IMR-90 (cell line): ENCODE measurements around the gene TPGS2. TPM values are rescaled to one million over a fixed set of nuclear protein-coding genes. Genes with fewer than 3 reads are reported as not detected.

Source experiments
- ATAC-seq: fragments of 200-7000 bp; cut with Tn5 transposase; 2 replicates; pipeline ENCODE4 v1.9.1; 2020; ENCODE audit warnings: low read depth, mild to moderate bottlenecking, moderate library complexity
- BruUV-seq: library from RNA; stranded (reverse); fragments of 400-500 nt; replicated peaks from 2 replicates; lab custom pipeline; 2021; lab: Mats Ljungman, UMichigan
- CTCF ChIA-PET: fragments of 300-600 bp; formaldehyde crosslinking; extraction: SDS; loops from one replicate; lab custom pipeline; 2021; ENCODE audit warnings: antibody characterized with exemption; lab: Yijun Ruan, JAX
- POLR2A ChIA-PET: fragments of 300-600 bp; sonication (Branson Sonifier 250); formaldehyde crosslinking; loops from one replicate; lab custom pipeline; 2022; ENCODE audit warnings: antibody characterized with exemption; ENCODE audit not compliant: unreplicated experiment; lab: Charles Lee
- DNase-seq: peaks from one replicate; pipeline ENCODE4 v3.0.0; 2013
- H2AFZ ChIP-seq: replicated peaks from 2 replicates; pipeline ENCODE3; 2013; ENCODE audit warnings: low read length, mild to moderate bottlenecking; ENCODE audit not compliant: poor library complexity
- H2AK5ac ChIP-seq: 2 replicates; pipeline ENCODE4 v1.6.1; 2013; ENCODE audit warnings: low read depth, low read length, inconsistent platforms
- H2AK9ac ChIP-seq: replicated peaks from 2 replicates; pipeline ENCODE3; 2013; ENCODE audit warnings: mild to moderate bottlenecking, low read depth, low read length, moderate library complexity; ENCODE audit not compliant: poor library complexity
- H2BK120ac ChIP-seq: 2 replicates; pipeline ENCODE4 v1.6.1; 2013; ENCODE audit warnings: low read depth, low read length, inconsistent platforms
- H2BK15ac ChIP-seq: 3 replicates; pipeline ENCODE4 v1.6.1; 2013; ENCODE audit warnings: low read depth, low read length, inconsistent platforms
- H2BK20ac ChIP-seq: 2 replicates; pipeline ENCODE4 v1.6.1; 2013; ENCODE audit warnings: low read depth, mild to moderate bottlenecking, inconsistent platforms, low read length, moderate library complexity
- H2BK5ac ChIP-seq: 2 replicates; pipeline ENCODE4 v1.6.1; 2013; ENCODE audit warnings: mild to moderate bottlenecking, low read depth, low read length, inconsistent platforms; ENCODE audit not compliant: poor library complexity, severe bottlenecking
- H3K14ac ChIP-seq: replicated peaks from 2 replicates; pipeline ENCODE4 v1.6.1; 2013; ENCODE audit warnings: low read depth, low read length, inconsistent platforms
- H3K18ac ChIP-seq: 2 replicates; pipeline ENCODE4 v1.6.1; 2013; ENCODE audit warnings: low read depth, low read length, control low read depth
- H3K23ac ChIP-seq: 2 replicates; pipeline ENCODE4 v1.6.1; 2013; ENCODE audit warnings: low read depth, low read length, inconsistent platforms
- H3K27ac ChIP-seq: 2 replicates; pipeline ENCODE4 v1.5.1; 2013; ENCODE audit warnings: mild to moderate bottlenecking, control low read depth, low read length; ENCODE audit not compliant: insufficient read depth
- H3K27me3 ChIP-seq: 2 replicates; pipeline ENCODE4 v1.6.1; 2013; ENCODE audit warnings: low read length; ENCODE audit not compliant: control insufficient read depth, insufficient read depth
- H3K36me3 ChIP-seq: 2 replicates; pipeline ENCODE4 v1.6.1; 2013; ENCODE audit warnings: low read length, mixed read lengths; ENCODE audit not compliant: control insufficient read depth, insufficient read depth
- H3K4ac ChIP-seq: 2 replicates; pipeline ENCODE4 v1.6.1; 2013; ENCODE audit warnings: low read depth, low read length, inconsistent platforms
- H3K4me1 ChIP-seq: 2 replicates; pipeline ENCODE4 v1.6.1; 2013; ENCODE audit warnings: low read length, mixed read lengths; ENCODE audit not compliant: control insufficient read depth, insufficient read depth
- H3K4me2 ChIP-seq: 2 replicates; pipeline ENCODE4 v1.6.1; 2013; ENCODE audit warnings: low read depth, mild to moderate bottlenecking, control low read depth, low read length, moderate library complexity
- H3K4me3 ChIP-seq: 2 replicates; pipeline ENCODE4 v1.5.1; 2013; ENCODE audit warnings: low read depth, mild to moderate bottlenecking, control low read depth, low read length, moderate library complexity; ENCODE audit not compliant: insufficient read depth
- H3K56ac ChIP-seq: 2 replicates; pipeline ENCODE4 v1.6.1; 2013; ENCODE audit warnings: low read length, inconsistent platforms; ENCODE audit not compliant: insufficient read depth; ENCODE audit errors: extremely low read depth
- H3K79me1 ChIP-seq, 2 experiments: 2 replicates each; pipeline ENCODE4 v1.6.1; 2013; ENCODE audit warnings: low read length in 2 of 2, inconsistent platforms in 1 of 2, low read depth in 1 of 2
- H3K9ac ChIP-seq: 2 replicates; pipeline ENCODE4 v1.6.1; 2013; ENCODE audit warnings: low read depth, low read length, control low read depth
- H3K9me1 ChIP-seq: 2 replicates; pipeline ENCODE4 v1.6.1; 2013; ENCODE audit warnings: low read length, inconsistent platforms; ENCODE audit not compliant: insufficient read depth
- H3K9me3 ChIP-seq: 2 replicates; pipeline ENCODE4 v1.6.1; 2013; ENCODE audit warnings: low read length; ENCODE audit not compliant: control insufficient read depth, insufficient read depth
- H4K20me1 ChIP-seq: 2 replicates; pipeline ENCODE4 v1.6.1; 2013; ENCODE audit warnings: low read length, inconsistent platforms; ENCODE audit not compliant: insufficient read depth
- H4K5ac ChIP-seq: 2 replicates; pipeline ENCODE4 v1.6.1; 2013; ENCODE audit warnings: mild to moderate bottlenecking, low read depth, low read length, control low read depth
- H4K8ac ChIP-seq, 2 experiments: 2 replicates each; pipeline ENCODE4 v1.6.1; 2013; ENCODE audit warnings: low read depth in 2 of 2, low read length in 2 of 2, control low read depth in 1 of 2, inconsistent platforms in 1 of 2
- H4K91ac ChIP-seq: 2 replicates; pipeline ENCODE4 v1.6.1; 2013; ENCODE audit warnings: low read depth, low read length, inconsistent platforms; ENCODE audit not compliant: insufficient read depth
- BHLHE40 ChIP-seq: fragments of 150-350 bp; IDR thresholded peaks from 2 replicates; pipeline ENCODE4 v1.6.1; 2016; ENCODE audit warnings: mild to moderate bottlenecking, low read depth, low read length
- CEBPB ChIP-seq: IDR thresholded peaks from 2 replicates; pipeline ENCODE4 v1.6.1; 2012; ENCODE audit warnings: low read depth, low read length, improper control_type of control experiment
- MAZ ChIP-seq: IDR thresholded peaks from 2 replicates; pipeline ENCODE4 v1.6.1; 2012; ENCODE audit warnings: low read depth, mild to moderate bottlenecking, low read length, improper control_type of control experiment, moderate library complexity, borderline replicate concordance
- NFE2L2 ChIP-seq: fragments of 150-350 bp; IDR thresholded peaks from 2 replicates; pipeline ENCODE4 v1.6.1; 2016; ENCODE audit warnings: low read depth, mild to moderate bottlenecking, low read length
- RAD21 ChIP-seq: IDR thresholded peaks from 2 replicates; pipeline ENCODE4 v1.6.1; 2012; ENCODE audit warnings: low read length, improper control_type of control experiment
- RCOR1 ChIP-seq: IDR thresholded peaks from 2 replicates; pipeline ENCODE4 v1.6.1; 2012; ENCODE audit warnings: mild to moderate bottlenecking, low read length, improper control_type of control experiment; ENCODE audit not compliant: insufficient replicate concordance
- RFX5 ChIP-seq: IDR thresholded peaks from 2 replicates; pipeline ENCODE4 v1.8.0; 2012; ENCODE audit warnings: low read depth, mild to moderate bottlenecking, low read length, moderate library complexity
- SMC3 ChIP-seq: fragments of 150-350 bp; IDR thresholded peaks from 2 replicates; pipeline ENCODE4 v1.6.1; 2016; ENCODE audit warnings: low read depth, mild to moderate bottlenecking, antibody characterized with exemption, low read length, moderate library complexity
- WGBS, 2 experiments: methylation state at CpG; one replicate each; pipeline versions ENCODE4 v1.1.5 to v1.1.7; 2013; ENCODE audit warnings: missing lambda C conversion rate in 2 of 2; ENCODE audit not compliant: insufficient read length in 1 of 2; ENCODE audit errors: extremely low coverage in 2 of 2; 5-methylcytosine and 5-hydroxymethylcytosine counted together
- dilution Hi-C: fragments of 300-500 bp; cut with HindIII; formaldehyde crosslinking; loops from one replicate; pipeline ENCODE4 v1.14.3; 2018; ENCODE audit warnings: low sequenced_read_pairs; ENCODE audit not compliant: unreplicated experiment
- in situ Hi-C: fragments of 300-500 bp; cut with MboI; formaldehyde crosslinking; loops from 3 replicates; pipeline ENCODE4 v1.14.3; 2019; ENCODE audit warnings: low sequenced_read_pairs, inconsistent platforms, mixed read lengths
- intact Hi-C: fragments of 100-400 bp; cut with micrococcal nuclease; formaldehyde crosslinking; loops from 2 replicates; pipeline ENCODE4 v1.10.0; 2022
- polyA plus RNA-seq, 3 experiments: library from polyadenylated mRNA; depleted of rRNA; stranded (reverse); fragments of >200 nt; gene quantifications; 2 replicates each; pipeline ENCODE4 v1.2.3, GENCODE V29; 2012; ENCODE audit warnings: low replicate concordance in 1 of 3
- total RNA-seq: library from RNA; depleted of rRNA; stranded (reverse); fragments of >200 nt; gene quantifications from 2 replicates; pipeline ENCODE4 v1.2.3, GENCODE V29; 2012
- TF ChIP-seq, protein P1 (sequence below): fragments of 150-350 bp; IDR thresholded peaks from 2 replicates; pipeline ENCODE4 v1.6.1; 2016; ENCODE audit warnings: low read depth, mild to moderate bottlenecking, low read length, moderate library complexity, borderline replicate concordance

The TPGS2 gene
- total and polyA plus RNA-seq, 2 of the 4 experiments (the other 2 are of a cell fraction) = 201 to 294 TPM

DNA sequence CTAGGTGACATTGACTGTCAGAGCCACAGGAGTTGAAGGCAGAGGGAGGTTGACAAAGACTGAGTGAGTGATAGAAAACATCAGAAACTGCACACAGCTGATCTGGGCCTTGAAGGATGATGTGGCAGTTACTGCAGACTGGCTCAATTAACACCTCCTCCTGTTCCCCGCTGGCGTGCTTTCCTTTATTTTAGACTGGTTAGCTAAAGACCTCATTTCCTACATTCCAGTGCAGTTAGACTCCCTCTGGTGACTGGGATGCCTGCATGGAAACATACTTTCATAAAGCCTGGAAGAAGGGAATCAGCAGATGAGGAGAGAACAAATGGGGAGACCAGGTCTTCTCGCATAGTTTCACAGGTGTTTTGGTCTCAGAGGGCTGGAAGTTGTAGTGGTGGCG, 7.1 kb downstream of the TPGS2 start:
- CTCF ChIA-PET = no interaction called here

More for the DNA sequence above, 7.1 kb downstream of the TPGS2 start:
- no TSS peak for BruUV-seq
- H2BK15ac ChIP-seq = no peak overlapping the region
- POLR2A ChIA-PET = no interaction called here
- peaks cover 2% of the 10 kb centered on the region; the same call in 1 of the 2 replicates for H3K4me1 ChIP-seq
- no peaks in the 10 kb centered on the region for H4K20me1 ChIP-seq
- dilution Hi-C loops = no loop called here
- H3K4ac ChIP-seq = no peak overlapping the region
- H3K9me1 ChIP-seq = no peaks in the 10 kb centered on the region
- no peaks in the 10 kb centered on the region for H3K9me3 ChIP-seq
- 0 out of 2 replicates have a peak overlapping the region, but pooled peaks have one; percentile 15 for H3K14ac ChIP-seq
- H3K9ac ChIP-seq = no peak overlapping the region
- H3K18ac ChIP-seq = no peak overlapping the region; the same call in 1 of the 2 replicates
- no peak overlapping the region for H4K91ac ChIP-seq
- peaks cover 14% of the 10 kb centered on the region for H3K36me3 ChIP-seq
- H3K79me1 ChIP-seq = peaks cover 22 to 37% of the 10 kb centered on the region in 2 experiments
- no peak overlapping the region for H3K4me3 ChIP-seq
- DNase-seq = no peak
- intact Hi-C loops = no loop called here
- peak overlapping the region; percentile 30 for H2BK5ac ChIP-seq
- in situ Hi-C loops = no loop called here
- no peak overlapping the region; the same call in 1 of the 2 replicates for H3K4me2 ChIP-seq
- H3K56ac ChIP-seq = no peak overlapping the region
- TF ChIP-seq NFE2L2 = no peak
- TF ChIP-seq RFX5 = no peak
- TF ChIP-seq CEBPB = no peak
- no peak for TF ChIP-seq SMC3
- TF ChIP-seq RCOR1 = no peak
- TF ChIP-seq BHLHE40 = no peak
- TF ChIP-seq, protein P1, sequence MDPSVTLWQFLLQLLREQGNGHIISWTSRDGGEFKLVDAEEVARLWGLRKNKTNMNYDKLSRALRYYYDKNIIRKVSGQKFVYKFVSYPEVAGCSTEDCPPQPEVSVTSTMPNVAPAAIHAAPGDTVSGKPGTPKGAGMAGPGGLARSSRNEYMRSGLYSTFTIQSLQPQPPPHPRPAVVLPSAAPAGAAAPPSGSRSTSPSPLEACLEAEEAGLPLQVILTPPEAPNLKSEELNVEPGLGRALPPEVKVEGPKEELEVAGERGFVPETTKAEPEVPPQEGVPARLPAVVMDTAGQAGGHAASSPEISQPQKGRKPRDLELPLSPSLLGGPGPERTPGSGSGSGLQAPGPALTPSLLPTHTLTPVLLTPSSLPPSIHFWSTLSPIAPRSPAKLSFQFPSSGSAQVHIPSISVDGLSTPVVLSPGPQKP = no peak
- TF ChIP-seq MAZ = no peak
- TF ChIP-seq RAD21 = no peak
- H2BK120ac ChIP-seq = no peak overlapping the region
- no peak overlapping the region for H2AK9ac ChIP-seq
- H2AFZ ChIP-seq = no peak overlapping the region
- H3K23ac ChIP-seq = no peak overlapping the region; the same call in 1 of the 2 replicates
- WGBS, 2 experiments = no CpG with 5 or more reads among the region's 4 CpGs
- no peak overlapping the region; the same call in 1 of the 2 replicates for H4K5ac ChIP-seq
- peak; percentile 46; the same call in 1 of the 2 replicates for ATAC-seq
- H3K27me3 ChIP-seq = no peaks in the 10 kb centered on the region
- H4K8ac ChIP-seq = peak overlapping the region in 1 of 2 experiments; percentile 52; a peak in 2 of 4 replicates
- no peak overlapping the region for H3K27ac ChIP-seq
- no peak overlapping the region for H2BK20ac ChIP-seq
- H2AK5ac ChIP-seq = no peak overlapping the region
